ENCODE measurements around the gene BEND5.

BEND5 gene

GRCh38 chr1:48678710-48679505 lies 97.8 kb downstream of the BEND5 start:
- Histone ChIP-seq H3K9me3 (no peaks in the 10 kb centered on the region), H3K4me1 (no peaks in the 10 kb centered on the region), H3K27me3 (ENCODE audit: low read depth) (no peaks in the 10 kb centered on the region), H3K4me3 (no peak overlapping the region), H3K36me3 (replicated peaks) (no peaks in the 10 kb centered on the region)
- no peak for DNase-seq (ENCODE audit: low spot score in 2 of 2)
- in situ Hi-C loops (cut with MboI; ENCODE audit: low sequenced_read_pairs), result no loop called here
